Non-pigmented ciliary epithelial cell (primary cell): Measurements from ENCODE around the gene POMT1.
"Not testable (repeated sequence)": the region's sequence is repeated elsewhere in the genome, so short reads cannot be mapped to it uniquely, and the experiment has no call there.

Source experiments
- DNase-seq: peaks from one replicate; pipeline ENCODE4 v3.0.0-alpha.2; 2010; ENCODE audit warnings: low read depth

Gene POMT1

GRCh38 chr9:131496844-131497405, 5.8 kb upstream of the POMT1 start:
- no peak for DNase-seq

GRCh38 chr9:131499254-131499767, 3.4 kb upstream of the POMT1 start:
- no peak for DNase-seq

- no peak for DNase-seq
Observed at GRCh38 chr9:131500377-131500776, 2.3 kb upstream of the POMT1 start.

- DNase-seq: peak; percentile 6
Observed at GRCh38 chr9:131500939-131501541, 1.7 kb upstream of the POMT1 start.

- DNase-seq: no peak
Observed at GRCh38 chr9:131503626-131504465, 1.1 kb downstream of the POMT1 start.

GRCh38 chr9:131505012-131505411, 2.3 kb downstream of the POMT1 start:
- no peak for DNase-seq

GRCh38 chr9:131511416-131511815, 8.7 kb downstream of the POMT1 start:
- DNase-seq: no peak

GRCh38 chr9:131511880-131512279, 9.2 kb downstream of the POMT1 start:
- no peak for DNase-seq

GRCh38 chr9:131513177-131513576, 10.5 kb downstream of the POMT1 start:
- no peak for DNase-seq

- not testable (repeated sequence) for DNase-seq
Observed at GRCh38 chr9:131515559-131516031, 12.9 kb downstream of the POMT1 start.

- DNase-seq: no peak
Observed at GRCh38 chr9:131516100-131516499, 13.4 kb downstream of the POMT1 start.

- no peak for DNase-seq
Observed at GRCh38 chr9:131516930-131517329, 14.2 kb downstream of the POMT1 start.

- DNase-seq: no peak
Observed at GRCh38 chr9:131517761-131518190, 15.1 kb downstream of the POMT1 start.

- DNase-seq: no peak
Observed at GRCh38 chr9:131518553-131518952, 15.8 kb downstream of the POMT1 start.

- DNase-seq: no peak
Observed at GRCh38 chr9:131520503-131520902, 17.8 kb downstream of the POMT1 start.

GRCh38 chr9:131521203-131521602, 18.5 kb downstream of the POMT1 start:
- no peak for DNase-seq

- no peak for DNase-seq
Observed at GRCh38 chr9:131521822-131522221, 19.1 kb downstream of the POMT1 start.

GRCh38 chr9:131522257-131523085, 19.8 kb downstream of the POMT1 start:
- DNase-seq: no peak

- no peak for DNase-seq
Observed at GRCh38 chr9:131523086-131523388, 20.3 kb downstream of the POMT1 start.

- DNase-seq: no peak
Observed at GRCh38 chr9:131523451-131524435, 21.0 kb downstream of the POMT1 start.
